Gastroesophageal sphincter (tissue), 3 donors: ENCODE data around the gene HSCB.

ENCODE experiments used
- EP300 ChIP-seq: sonication (generic); formaldehyde crosslinking; IDR thresholded peaks from one replicate; pipeline ENCODE4 v1.6.1; 2017; ENCODE audit warnings: antibody characterized with exemption, mild to moderate bottlenecking
- POLR2A ChIP-seq, 2 donors: fragments of 450-650 bp; IDR thresholded peaks; one replicate each; pipeline ENCODE4 v1.6.1; 2017; ENCODE audit warnings: antibody characterized with exemption in 2 of 2, mild to moderate bottlenecking in 2 of 2, moderate library complexity in 1 of 2
- POLR2AphosphoS5 ChIP-seq: sonication (generic); formaldehyde crosslinking; IDR thresholded peaks from one replicate; pipeline ENCODE4 v1.6.1; 2017; ENCODE audit warnings: antibody characterized with exemption
- TF ChIP-seq, protein P1 (sequence below), 4 experiments: fragments of 200-600 bp in 2 of 4; fragments of 450-650 bp in 2 of 4; sonication (generic) in 1 of 4; IDR thresholded peaks; one replicate each; pipeline ENCODE4 v1.5.1; 2017 to 2019; ENCODE audit warnings: antibody characterized with exemption in 4 of 4, mild to moderate bottlenecking in 2 of 4, moderate library complexity in 2 of 4

GRCh38 chr22:28710576-28711191 is 31.2 kb upstream of the HSCB start:
- TF ChIP-seq, protein P1, sequence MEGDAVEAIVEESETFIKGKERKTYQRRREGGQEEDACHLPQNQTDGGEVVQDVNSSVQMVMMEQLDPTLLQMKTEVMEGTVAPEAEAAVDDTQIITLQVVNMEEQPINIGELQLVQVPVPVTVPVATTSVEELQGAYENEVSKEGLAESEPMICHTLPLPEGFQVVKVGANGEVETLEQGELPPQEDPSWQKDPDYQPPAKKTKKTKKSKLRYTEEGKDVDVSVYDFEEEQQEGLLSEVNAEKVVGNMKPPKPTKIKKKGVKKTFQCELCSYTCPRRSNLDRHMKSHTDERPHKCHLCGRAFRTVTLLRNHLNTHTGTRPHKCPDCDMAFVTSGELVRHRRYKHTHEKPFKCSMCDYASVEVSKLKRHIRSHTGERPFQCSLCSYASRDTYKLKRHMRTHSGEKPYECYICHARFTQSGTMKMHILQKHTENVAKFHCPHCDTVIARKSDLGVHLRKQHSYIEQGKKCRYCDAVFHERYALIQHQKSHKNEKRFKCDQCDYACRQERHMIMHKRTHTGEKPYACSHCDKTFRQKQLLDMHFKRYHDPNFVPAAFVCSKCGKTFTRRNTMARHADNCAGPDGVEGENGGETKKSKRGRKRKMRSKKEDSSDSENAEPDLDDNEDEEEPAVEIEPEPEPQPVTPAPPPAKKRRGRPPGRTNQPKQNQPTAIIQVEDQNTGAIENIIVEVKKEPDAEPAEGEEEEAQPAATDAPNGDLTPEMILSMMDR (IDR thresholded peaks at IDR 0.05), result no peak
- TF ChIP-seq EP300, result no peak
- no peak for TF ChIP-seq POLR2A (IDR thresholded peaks at IDR 0.05)
- TF ChIP-seq POLR2AphosphoS5, result no peak
